Transverse colon (tissue), 4 donors: ENCODE data around the gene ZNF571. TPM values are rescaled to one million over a fixed set of nuclear protein-coding genes. Genes with fewer than 3 reads are reported as not detected.

Experiments
- DNase-seq: peaks from one replicate; pipeline ENCODE4 v3.0.0-alpha.2; 2019
- H3K27ac ChIP-seq, 4 donors: fragments of 200-600 bp; sonication (generic); 2 replicates each; pipeline ENCODE4 v1.5.1; 2016 to 2018; ENCODE audit warnings: inconsistent platforms in 4 of 4
- H3K27me3 ChIP-seq: fragments of 200-600 bp; sonication (generic); 2 replicates; pipeline ENCODE4 v1.5.1; 2017; ENCODE audit warnings: inconsistent platforms
- H3K36me3 ChIP-seq, 4 donors: fragments of 200-600 bp; sonication (generic); 2 replicates each; pipeline ENCODE4 v1.5.1; 2017 to 2019; ENCODE audit warnings: inconsistent platforms in 4 of 4
- H3K4me1 ChIP-seq, 4 donors: fragments of 200-600 bp; sonication (generic); 2 replicates each; pipeline ENCODE4 v1.5.1; 2017 to 2020; ENCODE audit warnings: inconsistent platforms in 4 of 4
- H3K4me3 ChIP-seq, 4 donors: fragments of 200-600 bp; sonication (generic); 1 replicate in 1 of 4; 2 replicates in 3 of 4; pipeline versions ENCODE4 v1.5.1 to v1.6.1; 2017 to 2019; ENCODE audit warnings: inconsistent platforms in 4 of 4
- H3K9me3 ChIP-seq, 2 donors: fragments of 200-600 bp; sonication (generic); 2 replicates each; pipeline ENCODE4 v1.5.1; 2017 to 2019; ENCODE audit warnings: inconsistent platforms in 2 of 2
- EP300 ChIP-seq: sonication (generic); formaldehyde crosslinking; IDR thresholded peaks from one replicate; pipeline ENCODE4 v1.6.1; 2017; ENCODE audit warnings: antibody characterized with exemption, low read depth
- POLR2A ChIP-seq: fragments of 450-650 bp; IDR thresholded peaks from one replicate; pipeline ENCODE4 v1.6.1; 2016; ENCODE audit warnings: antibody characterized with exemption, mild to moderate bottlenecking, moderate library complexity
- POLR2AphosphoS5 ChIP-seq, 3 donors: sonication (generic); formaldehyde crosslinking; IDR thresholded peaks; one replicate each; pipeline ENCODE4 v1.6.1; 2016; ENCODE audit warnings: antibody characterized with exemption in 3 of 3
- WGBS, 2 donors: methylation state at CpG; one replicate each; pipeline ENCODE4 v1.1.5; 2018; ENCODE audit warnings: low coverage in 1 of 2; 5-methylcytosine and 5-hydroxymethylcytosine counted together
- in situ Hi-C, 4 donors: fragments of 200-750 bp; cut with MboI; loops; one replicate each; pipeline versions ENCODE4 v1.15.0 to v1.15.1; 2017; ENCODE audit warnings: low sequenced_read_pairs in 3 of 4, low pct_ligation_motif_present in 1 of 4, low pct_unique_long_range_greater_than_20kb in 1 of 4
- intact Hi-C: fragments of 100-400 bp; cut with DNase I; formaldehyde crosslinking; loops from one replicate; pipeline ENCODE4 v1.15.1; 2023; ENCODE audit warnings: low total_unique reads
- total RNA-seq, 4 donors: library from RNA; depleted of rRNA; stranded (reverse); fragments of >200 nt; gene quantifications; one replicate each; pipeline ENCODE4 v1.1.0, GENCODE V29; 2016
- TF ChIP-seq, protein P1 (sequence below), 5 experiments: fragments of 200-600 bp in 3 of 5; fragments of 450-650 bp in 2 of 5; sonication (generic) in 3 of 5; IDR thresholded peaks; 1 replicate in 2 of 5; 2 replicates in 3 of 5; pipeline ENCODE4 v1.5.1; 2016 to 2017; ENCODE audit warnings: antibody characterized with exemption in 5 of 5, inconsistent platforms in 3 of 5, mild to moderate bottlenecking in 2 of 5, moderate library complexity in 1 of 5

The ZNF571 gene
- total RNA-seq, 4 donors from 2014 or later, result 1.1 to 4.8 (median 3.1) TPM; not detected in 1

GRCh38 chr19:37583340-37583739 lies 11.3 kb downstream of the ZNF571 start:
- Histone ChIP-seq H3K36me3 (peaks cover 4 to 80% (median 37%) of the 10 kb centered on the region in 4 donors), H3K27ac (no peak overlapping the region), H3K27me3 (no peaks in the 10 kb centered on the region), H3K4me3 (no peak overlapping the region), H3K9me3 (peaks cover 61 to 89% of the 10 kb centered on the region in 2 donors), H3K4me1 (no peaks in the 10 kb centered on the region)
- intact Hi-C loops (no loop called here), in situ Hi-C loops (no loop called here)
- TF ChIP-seq POLR2AphosphoS5 (IDR thresholded peaks at IDR 0.05), result no peak
- no peak for TF ChIP-seq POLR2A
- TF ChIP-seq, protein P1, sequence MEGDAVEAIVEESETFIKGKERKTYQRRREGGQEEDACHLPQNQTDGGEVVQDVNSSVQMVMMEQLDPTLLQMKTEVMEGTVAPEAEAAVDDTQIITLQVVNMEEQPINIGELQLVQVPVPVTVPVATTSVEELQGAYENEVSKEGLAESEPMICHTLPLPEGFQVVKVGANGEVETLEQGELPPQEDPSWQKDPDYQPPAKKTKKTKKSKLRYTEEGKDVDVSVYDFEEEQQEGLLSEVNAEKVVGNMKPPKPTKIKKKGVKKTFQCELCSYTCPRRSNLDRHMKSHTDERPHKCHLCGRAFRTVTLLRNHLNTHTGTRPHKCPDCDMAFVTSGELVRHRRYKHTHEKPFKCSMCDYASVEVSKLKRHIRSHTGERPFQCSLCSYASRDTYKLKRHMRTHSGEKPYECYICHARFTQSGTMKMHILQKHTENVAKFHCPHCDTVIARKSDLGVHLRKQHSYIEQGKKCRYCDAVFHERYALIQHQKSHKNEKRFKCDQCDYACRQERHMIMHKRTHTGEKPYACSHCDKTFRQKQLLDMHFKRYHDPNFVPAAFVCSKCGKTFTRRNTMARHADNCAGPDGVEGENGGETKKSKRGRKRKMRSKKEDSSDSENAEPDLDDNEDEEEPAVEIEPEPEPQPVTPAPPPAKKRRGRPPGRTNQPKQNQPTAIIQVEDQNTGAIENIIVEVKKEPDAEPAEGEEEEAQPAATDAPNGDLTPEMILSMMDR (IDR thresholded peaks at IDR 0.05), result no peak
- no peak for TF ChIP-seq EP300
- 50 to 91% methylated on average over 1 to 2 of the region's 2 CpGs for WGBS, 2 donors
- DNase-seq, result no peak

DNA sequence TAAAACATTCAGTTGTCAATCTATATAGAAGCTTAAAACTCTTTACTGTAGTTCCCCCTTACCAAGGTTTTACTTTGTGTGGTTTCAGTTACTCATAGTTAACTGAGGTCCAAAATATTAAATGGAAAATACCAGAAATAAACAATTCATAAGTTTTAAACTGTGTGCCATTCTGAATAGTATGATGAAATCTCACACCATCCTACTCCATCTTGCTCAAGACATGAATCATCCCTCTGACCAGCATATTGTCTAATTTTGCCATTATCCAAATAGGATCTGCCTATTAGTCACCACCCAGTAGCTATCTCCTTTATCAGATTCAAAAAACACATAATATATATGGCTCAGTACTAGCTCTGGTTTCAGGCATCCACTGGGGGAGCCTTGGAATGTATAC lies 22.4 kb downstream of the ZNF571 start:
- Histone ChIP-seq H3K9me3 (peaks cover 25 to 49% of the 10 kb centered on the region in 2 donors), H3K36me3 (peaks cover 0 to 46% (median 23%) of the 10 kb centered on the region in 4 donors), H3K4me1 (no peaks in the 10 kb centered on the region), H3K27ac (no peak overlapping the region), H3K27me3 (no peaks in the 10 kb centered on the region), H3K4me3 (no peak overlapping the region)
- no peak for DNase-seq
- TF ChIP-seq POLR2A, result no peak
- TF ChIP-seq, protein P1 (IDR thresholded peaks at IDR 0.05), result no peak
- TF ChIP-seq EP300, result no peak
- no peak for TF ChIP-seq POLR2AphosphoS5 (IDR thresholded peaks at IDR 0.05)
- intact Hi-C loops (no loop called here), in situ Hi-C loops (no loop called here)

- TF ChIP-seq, protein P1 (IDR thresholded peaks at IDR 0.05), result no peak
- TF ChIP-seq POLR2AphosphoS5 (IDR thresholded peaks at IDR 0.05) (no peak), EP300 (no peak), POLR2A (no peak)
- Histone ChIP-seq H3K36me3 (peaks cover 0 to 79% (median 36%) of the 10 kb centered on the region in 4 donors), H3K9me3 (peaks cover 84 to 100% of the 10 kb centered on the region in 2 donors), H3K27ac (no peak overlapping the region), H3K4me1 (no peaks in the 10 kb centered on the region), H3K27me3 (no peaks in the 10 kb centered on the region), H3K4me3 (no peak overlapping the region)
- in situ Hi-C loops, result no loop called here
- no peak for DNase-seq
- intact Hi-C loops, result no loop called here
Observed at GRCh38 chr19:37565370-37565669, 29.3 kb downstream of the ZNF571 start.

DNA sequence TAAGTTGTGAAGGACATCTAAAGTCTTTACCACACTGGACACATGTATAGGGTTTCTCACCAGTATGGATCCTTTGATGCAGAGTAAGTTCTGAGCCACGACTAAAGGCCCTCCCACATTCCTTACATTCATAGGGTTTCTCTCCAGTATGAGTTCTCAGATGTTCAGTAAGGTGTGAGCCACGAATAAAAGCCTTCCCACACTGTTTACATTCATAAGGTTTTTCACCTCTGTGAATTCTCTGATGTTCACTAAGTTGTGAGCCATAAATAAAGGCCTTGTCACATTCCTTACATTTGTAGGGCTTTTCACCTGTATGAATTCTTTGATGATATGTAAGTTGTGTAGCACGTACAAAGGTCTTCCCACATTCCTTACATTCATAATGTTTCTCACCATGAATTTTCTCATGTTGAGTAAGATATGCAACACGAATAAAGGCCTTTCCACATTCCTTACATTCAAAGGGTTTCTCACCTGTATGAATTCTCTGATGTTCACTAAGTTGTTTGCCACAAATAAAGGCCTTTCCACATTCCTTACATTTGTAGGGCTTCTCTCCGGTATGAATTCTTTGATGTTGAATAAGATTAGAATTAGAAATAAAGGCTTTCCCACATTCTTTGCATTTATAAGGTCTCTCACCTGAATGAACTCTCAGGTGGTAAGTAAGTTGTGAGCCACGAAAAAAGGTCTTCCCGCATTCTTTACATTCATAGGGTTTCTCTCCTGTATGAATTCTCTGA lies 29.8 kb downstream of the ZNF571 start:
- peaks cover 0 to 73% (median 35%) of the 10 kb centered on the region in 4 donors for H3K36me3 ChIP-seq
- intact Hi-C loops (no loop called here), in situ Hi-C loops (no loop called here)
- no peak for DNase-seq
- H3K4me3 ChIP-seq, result no peak overlapping the region
- WGBS, 2 donors, result 93 to 100% methylated on average over 6 to 7 of the region's 7 CpGs
- no peaks in the 10 kb centered on the region for H3K4me1 ChIP-seq
- TF ChIP-seq POLR2AphosphoS5 (IDR thresholded peaks at IDR 0.05), result no peak
- TF ChIP-seq, protein P1 (IDR thresholded peaks at IDR 0.05), result no peak
- no peak for TF ChIP-seq POLR2A
- TF ChIP-seq EP300, result no peak
- peaks cover 89 to 100% of the 10 kb centered on the region in 2 donors for H3K9me3 ChIP-seq
- no peaks in the 10 kb centered on the region for H3K27me3 ChIP-seq
- H3K27ac ChIP-seq, result no peak overlapping the region
